ENCODE measurements around the gene OXT.

Gene OXT

GRCh38 chr20:3101737-3102574 is 30.5 kb downstream of the OXT start:
- H3K27ac ChIP-seq (ENCODE audit: extremely low read depth, low read depth, low read length), result no peak overlapping the region
- ChIA-PET POLR2A (interaction anchor here (0.6 kb wide), 1 partner anchor 75 kb away, joined by 6 read pairs; no protein-coding TSS in a partner anchor), CTCF (interaction anchor here (0.5 kb wide), 1 partner anchor 255 kb away, joined by 5 read pairs; no protein-coding TSS in a partner anchor)

GRCh38 chr20:3102575-3103368 is 31.4 kb downstream of the OXT start:
- TF ChIP-seq ZNF600 (tag by site-specific recombination; IDR thresholded peaks at IDR 0.05) (0 out of 2 replicates have a peak, but pooled peaks have one; percentile 45), ZBTB20 (tag by site-specific recombination; IDR thresholded peaks at IDR 0.05) (peak; percentile 17; the same call in 1 of the 2 replicates), SP7 (tag by site-specific recombination; IDR thresholded peaks at IDR 0.05) (peak; percentile 91), ZBTB7A (tag by site-specific recombination; IDR thresholded peaks at IDR 0.05; ENCODE audit: low read depth) (no peak), ZNF510 (tag by site-specific recombination; IDR thresholded peaks at IDR 0.05; ENCODE audit: insufficient replicate concordance) (no peak), WT1 (tag by site-specific recombination; IDR thresholded peaks at IDR 0.05) (no peak)
- H3K27ac ChIP-seq (ENCODE audit: extremely low read depth, low read depth, low read length), result no peak overlapping the region
- no peaks in the 10 kb centered on the region for H3K9me3 ChIP-seq (ENCODE audit: control insufficient read depth, insufficient read depth, low read depth, low read length)
- CTCF ChIA-PET, result interaction anchor here (1.9 kb wide), 1 partner anchor 11 kb away, joined by 6 read pairs; no protein-coding TSS in a partner anchor
- no peak overlapping the region for H3K4me3 ChIP-seq (ENCODE audit: low read depth, low read length)
- no peaks in the 10 kb centered on the region for H3K4me1 ChIP-seq (ENCODE audit: control insufficient read depth, insufficient read depth, low read length)
- POLR2A ChIA-PET, result no interaction called here
- no peaks in the 10 kb centered on the region for H3K36me3 ChIP-seq (ENCODE audit: control insufficient read depth in 2 of 2, insufficient read depth in 1 of 2, low read length in 2 of 2)

More at GRCh38 chr20:3101737-3102574, 30.5 kb downstream of the OXT start:
- Histone ChIP-seq H3K4me1 (ENCODE audit: control insufficient read depth, insufficient read depth, low read length) (no peaks in the 10 kb centered on the region), H3K4me3 (ENCODE audit: low read depth, low read length) (no peak overlapping the region), H3K9me3 (ENCODE audit: control insufficient read depth, insufficient read depth, low read depth, low read length) (no peaks in the 10 kb centered on the region), H3K36me3 (ENCODE audit: control insufficient read depth in 2 of 2, insufficient read depth in 1 of 2, low read length in 2 of 2) (no peaks in the 10 kb centered on the region)
- TF ChIP-seq ZNF292 (tag by site-specific recombination; IDR thresholded peaks at IDR 0.05; ENCODE audit: borderline replicate concordance, low read depth) (no peak), BCL11A (tag by site-specific recombination; IDR thresholded peaks at IDR 0.05; ENCODE audit: low read depth) (no peak), ZNF449 (tag by site-specific recombination; IDR thresholded peaks at IDR 0.05) (no peak), ZNF747 (tag by site-specific recombination; IDR thresholded peaks at IDR 0.05) (no peak), ZSCAN16 (tag by site-specific recombination; IDR thresholded peaks at IDR 0.05) (no peak), SP3 (tag by site-specific recombination; IDR thresholded peaks at IDR 0.05) (no peak), ZNF350 (tag by site-specific recombination; IDR thresholded peaks at IDR 0.05) (no peak), ZNF521 (tag by site-specific recombination; IDR thresholded peaks at IDR 0.05) (no peak), ZNF133 (tag by site-specific recombination; IDR thresholded peaks at IDR 0.05) (no peak), ZBTB48 (tag by site-specific recombination; IDR thresholded peaks at IDR 0.05) (no peak), GFI1B (tag by site-specific recombination; IDR thresholded peaks at IDR 0.05) (no peak), ZNF658 (tag by site-specific recombination; IDR thresholded peaks at IDR 0.05) (no peak), GLIS2 (tag by site-specific recombination; IDR thresholded peaks at IDR 0.05) (no peak), ZNF16 (tag by site-specific recombination; IDR thresholded peaks at IDR 0.05; ENCODE audit: low read depth) (no peak), ZNF211 (tag by site-specific recombination; IDR thresholded peaks at IDR 0.05; ENCODE audit: low read depth) (no peak), GLI4 (tag by site-specific recombination; IDR thresholded peaks at IDR 0.05) (no peak), ATF2 (tag by site-specific recombination; IDR thresholded peaks at IDR 0.05; ENCODE audit: low read depth) (no peak), ZNF433 (tag by site-specific recombination; IDR thresholded peaks at IDR 0.05; ENCODE audit: low read depth) (no peak), SP2 (tag by site-specific recombination; IDR thresholded peaks at IDR 0.05) (no peak)
- TF ChIP-seq, protein P1, sequence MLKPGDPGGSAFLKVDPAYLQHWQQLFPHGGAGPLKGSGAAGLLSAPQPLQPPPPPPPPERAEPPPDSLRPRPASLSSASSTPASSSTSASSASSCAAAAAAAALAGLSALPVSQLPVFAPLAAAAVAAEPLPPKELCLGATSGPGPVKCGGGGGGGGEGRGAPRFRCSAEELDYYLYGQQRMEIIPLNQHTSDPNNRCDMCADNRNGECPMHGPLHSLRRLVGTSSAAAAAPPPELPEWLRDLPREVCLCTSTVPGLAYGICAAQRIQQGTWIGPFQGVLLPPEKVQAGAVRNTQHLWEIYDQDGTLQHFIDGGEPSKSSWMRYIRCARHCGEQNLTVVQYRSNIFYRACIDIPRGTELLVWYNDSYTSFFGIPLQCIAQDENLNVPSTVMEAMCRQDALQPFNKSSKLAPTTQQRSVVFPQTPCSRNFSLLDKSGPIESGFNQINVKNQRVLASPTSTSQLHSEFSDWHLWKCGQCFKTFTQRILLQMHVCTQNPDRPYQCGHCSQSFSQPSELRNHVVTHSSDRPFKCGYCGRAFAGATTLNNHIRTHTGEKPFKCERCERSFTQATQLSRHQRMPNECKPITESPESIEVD (tag by site-specific recombination; IDR thresholded peaks at IDR 0.05), result no peak
